Stomach (tissue), 4 donors: ENCODE measurements around the gene LRRC8C.

Experiments
- EP300 ChIP-seq: sonication (generic); formaldehyde crosslinking; IDR thresholded peaks from one replicate; pipeline ENCODE4 v1.6.1; 2017; ENCODE audit warnings: antibody characterized with exemption
- POLR2A ChIP-seq, 4 donors: fragments of 450-650 bp; IDR thresholded peaks; one replicate each; pipeline ENCODE4 v1.6.1; 2016; ENCODE audit warnings: antibody characterized with exemption in 4 of 4, control low read depth in 2 of 4, mild to moderate bottlenecking in 1 of 4, moderate library complexity in 1 of 4
- POLR2AphosphoS5 ChIP-seq, 3 donors: sonication (generic); formaldehyde crosslinking; IDR thresholded peaks; one replicate each; pipeline ENCODE4 v1.6.1; 2016; ENCODE audit warnings: antibody characterized with exemption in 3 of 3
- TF ChIP-seq, protein P1 (sequence below), 7 experiments: fragments of 450-650 bp in 4 of 7; fragments of 200-600 bp in 3 of 7; sonication (generic) in 3 of 7; IDR thresholded peaks; one replicate each; pipeline ENCODE4 v1.5.1; 2016 to 2019; ENCODE audit warnings: antibody characterized with exemption in 7 of 7, control low read depth in 2 of 7, mild to moderate bottlenecking in 1 of 7

GRCh38 chr1:89737985-89738510 is 105.1 kb downstream of the LRRC8C start:
- no peak for TF ChIP-seq EP300
- TF ChIP-seq, protein P1, sequence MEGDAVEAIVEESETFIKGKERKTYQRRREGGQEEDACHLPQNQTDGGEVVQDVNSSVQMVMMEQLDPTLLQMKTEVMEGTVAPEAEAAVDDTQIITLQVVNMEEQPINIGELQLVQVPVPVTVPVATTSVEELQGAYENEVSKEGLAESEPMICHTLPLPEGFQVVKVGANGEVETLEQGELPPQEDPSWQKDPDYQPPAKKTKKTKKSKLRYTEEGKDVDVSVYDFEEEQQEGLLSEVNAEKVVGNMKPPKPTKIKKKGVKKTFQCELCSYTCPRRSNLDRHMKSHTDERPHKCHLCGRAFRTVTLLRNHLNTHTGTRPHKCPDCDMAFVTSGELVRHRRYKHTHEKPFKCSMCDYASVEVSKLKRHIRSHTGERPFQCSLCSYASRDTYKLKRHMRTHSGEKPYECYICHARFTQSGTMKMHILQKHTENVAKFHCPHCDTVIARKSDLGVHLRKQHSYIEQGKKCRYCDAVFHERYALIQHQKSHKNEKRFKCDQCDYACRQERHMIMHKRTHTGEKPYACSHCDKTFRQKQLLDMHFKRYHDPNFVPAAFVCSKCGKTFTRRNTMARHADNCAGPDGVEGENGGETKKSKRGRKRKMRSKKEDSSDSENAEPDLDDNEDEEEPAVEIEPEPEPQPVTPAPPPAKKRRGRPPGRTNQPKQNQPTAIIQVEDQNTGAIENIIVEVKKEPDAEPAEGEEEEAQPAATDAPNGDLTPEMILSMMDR (IDR thresholded peaks at IDR 0.05) = no peak
- no peak for TF ChIP-seq POLR2AphosphoS5 (IDR thresholded peaks at IDR 0.05)
- no peak for TF ChIP-seq POLR2A (IDR thresholded peaks at IDR 0.05)
